Measurements from ENCODE around the gene SLC22A14. TPM values are rescaled to one million over a fixed set of nuclear protein-coding genes. Genes with fewer than 3 reads are reported as not detected.

SLC22A14 gene
- total RNA-seq, 1 donor from 2014 or later, result under 0.01 TPM

DNA sequence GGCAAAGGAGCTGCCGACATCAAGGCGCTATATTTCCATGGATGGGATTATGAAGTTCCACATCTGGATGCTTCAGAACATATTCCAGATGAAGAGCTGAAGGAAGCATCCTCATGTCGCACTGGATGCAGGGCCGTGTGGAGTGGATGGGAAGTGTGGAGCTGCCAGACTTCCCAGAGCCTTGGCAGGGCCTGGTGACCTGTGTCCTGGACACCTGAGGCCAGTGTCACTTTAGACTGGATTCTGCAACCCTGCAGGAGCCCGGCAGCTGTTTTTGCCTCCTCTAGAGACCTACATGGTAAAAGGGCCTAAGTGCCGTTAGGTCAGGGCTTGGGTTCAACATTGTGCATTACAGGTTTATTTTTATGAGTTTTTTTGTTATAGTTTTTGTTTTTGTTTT lies 53.2 kb downstream of the SLC22A14 start:
- DNase-seq (ENCODE audit: low spot score in 2 of 2) (no peak), FAIRE-seq (no peak)

DNA sequence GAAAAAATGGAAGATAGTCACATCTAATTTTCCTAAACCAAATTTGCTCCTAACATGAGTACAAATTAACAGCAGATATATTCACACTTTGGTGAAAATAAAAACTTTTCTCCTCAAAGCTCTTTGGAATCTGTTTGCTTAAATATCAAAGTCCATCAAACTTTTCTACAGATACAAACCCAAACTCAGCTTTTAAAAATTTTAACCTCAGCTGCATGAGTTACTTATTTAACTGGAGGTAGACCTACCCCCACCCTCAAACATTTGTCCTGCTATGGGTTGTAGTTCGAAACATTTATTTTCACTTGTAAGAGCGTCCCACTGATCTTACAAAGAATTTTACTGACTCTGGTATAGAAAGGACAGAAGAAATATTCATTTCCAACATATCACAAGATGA lies 55.6 kb downstream of the SLC22A14 start:
- FAIRE-seq (no peak), DNase-seq (ENCODE audit: low spot score in 2 of 2) (no peak)

GRCh38 chr3:38343797-38344594 lies 61.9 kb downstream of the SLC22A14 start:
- FAIRE-seq (no peak), DNase-seq (ENCODE audit: low spot score in 2 of 2) (no peak)

GRCh38 chr3:38345879-38346586 lies 63.9 kb downstream of the SLC22A14 start:
- FAIRE-seq, result no peak

DNA sequence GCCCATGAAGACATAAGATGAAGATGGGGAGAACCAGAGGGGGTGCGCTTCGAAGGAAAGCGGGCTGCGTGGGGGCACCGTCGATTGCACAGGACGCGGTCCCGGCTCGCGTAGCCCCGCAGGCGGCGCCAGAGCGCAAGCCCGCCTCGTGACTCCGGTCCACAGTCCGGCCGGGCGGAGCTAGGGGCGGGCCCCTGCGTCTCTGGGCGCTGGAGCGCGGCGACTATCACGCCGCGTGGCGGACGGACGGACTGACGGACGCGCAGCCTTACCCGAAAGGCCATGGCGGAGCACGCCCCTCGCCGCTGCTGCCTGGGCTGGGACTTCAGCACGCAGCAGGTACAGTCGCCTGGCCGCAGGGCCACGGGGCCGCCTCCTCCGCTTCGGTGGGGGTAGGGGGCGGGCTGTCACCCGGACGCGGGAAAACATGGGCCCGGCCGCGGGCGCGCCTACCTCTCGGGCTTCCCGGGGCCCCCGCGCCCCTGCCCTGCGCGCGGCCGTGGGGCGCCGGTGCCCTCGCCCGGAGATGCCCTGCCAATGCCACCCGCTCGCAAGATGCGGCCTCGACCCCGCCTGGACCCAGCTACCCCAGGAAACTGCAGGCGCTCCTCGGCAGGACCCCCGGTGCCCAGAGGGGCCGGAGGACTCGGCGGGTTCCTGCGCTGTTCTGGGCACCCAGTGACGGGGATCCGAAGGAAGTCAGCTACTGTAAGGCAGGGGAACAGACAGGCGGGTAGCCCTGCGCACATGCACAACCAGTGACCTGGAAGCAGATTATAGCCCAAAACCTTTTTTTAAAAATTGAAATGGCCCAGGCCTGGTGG lies 64.7 kb downstream of the SLC22A14 start, which contains the start of gene XYLB:
TSS of gene XYLB (plus strand) at position 199 of the 824 bp plus-strand sequence. CDS start at position 283, 84 bp downstream.
- peak; percentile 85 to 86 for DNase-seq (ENCODE audit: low spot score in 2 of 2)
- no peak for FAIRE-seq

More at GRCh38 chr3:38345879-38346586, 63.9 kb downstream of the SLC22A14 start:
- DNase-seq (ENCODE audit: low spot score in 2 of 2), result no peak

DNA sequence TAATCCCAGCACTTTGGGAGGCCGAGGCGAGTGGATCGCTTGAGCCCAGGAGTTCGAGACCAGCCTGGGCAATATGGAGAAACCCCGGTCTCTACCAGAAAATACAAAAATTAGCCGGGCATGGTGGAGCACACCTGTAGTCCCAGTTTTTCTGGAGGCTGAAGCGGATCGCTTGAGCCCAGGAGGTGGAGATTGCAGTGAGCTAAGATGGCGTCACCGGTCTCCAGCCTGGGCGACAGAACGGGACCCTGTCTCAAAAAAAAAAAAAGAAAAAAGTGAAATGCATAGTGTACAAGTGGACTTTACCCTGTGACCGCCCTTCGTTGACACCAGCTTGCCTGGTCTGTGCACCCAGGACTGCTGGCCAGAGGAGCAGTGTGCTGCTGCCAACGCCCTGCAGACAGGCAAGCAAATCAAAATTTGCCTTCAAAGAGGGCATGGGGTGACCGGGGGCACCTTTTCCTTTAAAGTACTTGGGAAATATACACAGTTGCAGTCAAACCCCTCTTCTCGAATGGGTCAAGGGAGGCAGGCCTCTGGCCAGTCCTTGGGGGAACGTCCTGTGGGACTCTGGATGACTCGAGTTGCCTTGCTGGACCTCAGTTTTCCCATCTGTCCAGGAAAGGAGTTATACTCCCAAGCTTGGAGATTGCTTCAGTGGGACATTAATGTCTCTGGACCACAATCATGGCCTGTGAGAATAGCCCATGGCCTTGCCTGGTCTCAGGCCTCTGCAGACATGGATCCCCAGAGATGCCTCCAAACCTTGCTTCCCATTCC lies 65.5 kb downstream of the SLC22A14 start:
- FAIRE-seq (no peak), DNase-seq (ENCODE audit: low spot score in 2 of 2) (no peak)

DNA sequence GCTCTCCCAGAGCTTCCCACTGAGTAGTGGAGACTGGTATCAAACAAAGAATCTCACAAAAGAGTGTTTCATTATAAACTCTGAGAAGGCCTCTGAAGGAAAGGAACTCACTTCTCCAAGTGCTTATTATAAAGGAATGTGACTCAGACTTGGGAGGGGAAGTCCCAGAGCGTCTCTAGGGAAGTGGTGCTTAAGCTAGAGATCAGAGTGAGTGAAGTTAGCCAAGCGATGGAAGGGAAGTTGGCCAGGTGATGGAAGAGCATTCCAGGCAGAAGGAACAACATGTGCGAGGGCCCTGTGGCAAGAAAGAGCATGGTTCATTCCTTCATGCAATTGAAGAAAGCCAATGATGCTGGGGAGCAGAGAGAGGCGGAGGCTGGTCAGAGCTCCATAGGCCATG lies 66.8 kb downstream of the SLC22A14 start:
- FAIRE-seq, result no peak
- DNase-seq (ENCODE audit: low spot score in 2 of 2), result no peak

DNA sequence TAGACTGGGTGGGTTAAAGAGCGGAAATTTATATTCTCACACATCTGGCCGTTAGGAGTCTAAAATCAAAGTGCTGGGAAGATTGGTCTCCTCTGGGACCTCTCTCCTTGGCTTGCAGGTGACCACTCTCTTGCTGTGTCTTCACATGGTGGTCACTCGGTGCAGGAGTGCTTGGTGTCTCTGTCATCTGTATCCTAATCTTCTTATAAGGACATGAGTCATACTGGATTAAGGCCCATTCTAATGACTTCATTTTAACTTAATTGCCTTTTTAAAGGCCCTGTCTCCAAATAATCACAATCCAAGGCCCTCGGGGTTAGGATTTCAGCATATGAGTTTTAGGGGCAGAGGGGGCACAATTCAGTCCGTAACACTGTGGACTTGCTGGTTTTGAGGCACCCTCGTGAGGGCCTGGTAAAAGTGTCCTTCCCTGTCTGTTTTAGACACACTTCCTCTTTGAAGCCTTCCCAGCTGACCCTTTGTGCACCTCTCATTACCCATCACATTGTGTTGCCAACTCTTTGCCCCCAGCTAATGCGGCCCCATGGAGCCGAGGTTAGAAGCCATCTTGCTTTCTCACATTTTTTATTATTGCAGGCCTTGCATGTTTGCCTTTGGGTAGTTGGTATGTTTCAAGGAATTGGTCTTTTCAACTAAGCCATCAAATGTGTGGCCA lies 67.7 kb downstream of the SLC22A14 start:
- FAIRE-seq (no peak), DNase-seq (ENCODE audit: low spot score in 2 of 2) (no peak)

DNA sequence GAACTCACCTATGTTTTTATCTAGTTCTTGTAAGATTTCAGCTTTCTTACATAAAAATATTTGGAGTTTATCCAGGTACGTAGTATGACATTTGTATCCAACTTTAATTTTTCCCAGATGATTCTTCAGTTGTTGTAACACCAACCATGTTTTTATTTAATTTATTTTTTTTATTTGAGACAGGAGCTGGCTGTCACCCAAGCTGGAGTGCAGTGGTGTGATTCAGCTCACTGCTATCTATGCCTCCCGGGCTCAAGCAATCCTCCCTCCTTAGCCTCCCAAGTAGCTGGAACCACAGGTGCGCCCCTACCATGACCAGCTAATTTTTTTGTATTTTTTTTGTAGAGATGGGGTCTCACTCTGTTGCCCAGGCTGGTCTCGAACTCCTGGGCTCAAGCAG lies 71.1 kb downstream of the SLC22A14 start:
- FAIRE-seq (no peak), DNase-seq (ENCODE audit: low spot score in 2 of 2) (no peak)

- FAIRE-seq (no peak), DNase-seq (ENCODE audit: low spot score in 2 of 2) (no peak)
Observed at GRCh38 chr3:38354588-38355330, 72.7 kb downstream of the SLC22A14 start.

GRCh38 chr3:38359038-38359437 lies 76.9 kb downstream of the SLC22A14 start:
- FAIRE-seq (no peak), DNase-seq (ENCODE audit: low spot score in 2 of 2) (no peak)

- FAIRE-seq, result no peak
- no peak for DNase-seq (ENCODE audit: low spot score in 2 of 2)
Observed at GRCh38 chr3:38360345-38360744, 78.3 kb downstream of the SLC22A14 start.

DNA sequence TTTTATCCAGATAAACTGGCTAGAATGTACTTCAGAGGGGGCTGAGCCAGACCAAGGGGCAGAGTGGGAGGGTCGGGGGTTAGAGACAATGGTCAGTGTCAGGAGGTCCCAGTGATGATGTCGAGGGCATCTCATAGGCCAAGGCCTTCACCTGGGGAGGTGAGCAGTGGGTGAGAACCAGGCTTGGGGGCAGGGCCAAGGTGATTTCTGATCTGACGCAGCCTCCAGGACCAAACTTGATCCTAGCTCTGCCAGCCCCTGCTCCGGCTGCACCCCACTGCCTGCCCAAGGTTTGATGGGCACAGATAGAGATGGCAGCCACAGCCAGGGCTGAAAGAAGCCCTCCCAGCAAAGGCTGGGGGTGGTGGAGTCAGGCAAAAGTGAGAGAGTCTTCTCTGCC lies 79.4 kb downstream of the SLC22A14 start:
- no peak for DNase-seq (ENCODE audit: low spot score in 2 of 2)
- FAIRE-seq, result no peak

DNA sequence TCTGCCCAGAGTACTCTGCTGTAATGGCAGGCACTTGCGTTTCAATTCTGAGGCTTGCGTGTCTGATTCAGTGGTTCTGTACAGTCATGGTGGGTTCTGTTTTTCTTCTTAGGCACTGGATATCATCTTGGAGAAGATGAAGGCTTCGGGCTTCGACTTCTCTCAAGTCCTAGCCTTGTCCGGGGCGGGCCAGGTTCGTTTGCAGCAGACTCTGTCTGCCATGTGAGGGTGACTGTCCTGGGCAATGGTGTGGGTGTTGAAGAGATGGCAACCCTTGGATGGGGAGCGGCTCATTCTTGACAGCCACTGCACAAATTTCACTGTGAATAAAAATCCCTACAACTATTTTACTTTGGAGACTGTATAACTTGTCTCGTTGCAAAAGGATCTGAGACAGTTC lies 80.7 kb downstream of the SLC22A14 start:
- FAIRE-seq, result no peak
- no peak for DNase-seq (ENCODE audit: low spot score in 2 of 2)

DNA sequence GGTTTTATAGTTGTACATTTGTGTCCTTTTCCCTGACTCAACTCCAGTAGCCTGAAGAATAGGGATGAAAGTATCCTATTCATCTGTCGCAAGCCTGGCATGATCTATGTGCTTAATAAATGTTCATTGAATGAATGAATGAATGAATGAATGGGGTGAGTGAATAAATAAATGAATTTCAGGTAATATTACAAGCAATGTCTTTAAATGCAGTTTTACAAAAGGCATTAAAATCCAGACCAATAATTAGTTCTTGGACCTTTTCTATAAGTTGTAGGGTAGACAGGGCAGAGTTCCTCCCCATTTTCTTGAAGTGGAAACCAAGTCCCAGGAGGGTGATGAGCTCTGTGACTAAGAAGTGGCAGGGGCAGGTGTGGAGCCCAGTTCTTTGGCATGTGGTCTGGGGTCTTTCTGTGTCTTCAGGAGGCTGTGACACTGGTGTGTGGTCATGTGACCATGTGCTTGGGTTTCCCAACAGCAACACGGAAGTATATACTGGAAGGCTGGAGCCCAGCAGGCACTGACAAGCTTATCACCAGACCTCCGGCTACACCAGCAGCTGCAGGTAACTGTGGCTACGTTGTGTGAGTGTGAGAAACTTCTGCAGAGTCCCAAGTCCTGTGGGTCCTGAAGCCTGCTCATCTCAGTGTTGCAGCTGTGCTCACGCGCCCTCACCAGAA lies 82.8 kb downstream of the SLC22A14 start:
- FAIRE-seq, result no peak

DNA sequence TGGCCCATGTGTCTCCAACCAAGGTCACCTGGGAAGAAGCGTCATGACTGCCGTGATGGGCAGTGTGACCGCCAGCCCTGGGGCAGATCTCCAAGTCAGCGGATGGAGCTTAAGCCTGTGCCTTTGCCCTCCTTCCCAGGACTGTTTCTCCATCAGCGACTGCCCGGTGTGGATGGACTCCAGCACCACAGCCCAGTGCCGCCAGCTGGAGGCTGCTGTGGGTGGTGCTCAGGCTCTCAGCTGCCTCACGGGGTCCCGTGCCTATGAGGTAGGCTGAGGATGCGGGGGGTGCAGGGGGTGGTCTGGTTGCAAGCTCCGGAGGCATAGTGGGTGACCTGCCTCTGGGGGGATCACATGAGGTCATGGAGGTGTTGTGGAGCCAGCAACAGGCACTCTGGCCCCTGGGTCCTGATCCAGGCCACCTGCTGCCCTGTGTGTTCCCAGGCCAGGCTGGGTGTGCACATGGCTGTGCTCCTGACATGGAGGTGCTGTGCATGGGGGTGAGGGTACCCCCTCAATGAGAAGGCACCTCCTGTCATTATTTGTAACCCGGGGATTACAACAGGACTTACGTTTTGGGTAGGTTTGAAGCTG lies 83.5 kb downstream of the SLC22A14 start:
- FAIRE-seq (no peak), DNase-seq (ENCODE audit: low spot score in 2 of 2) (no peak)

More for the DNA sequence above, 82.8 kb downstream of the SLC22A14 start:
- DNase-seq (ENCODE audit: low spot score in 2 of 2), result no peak

DNA sequence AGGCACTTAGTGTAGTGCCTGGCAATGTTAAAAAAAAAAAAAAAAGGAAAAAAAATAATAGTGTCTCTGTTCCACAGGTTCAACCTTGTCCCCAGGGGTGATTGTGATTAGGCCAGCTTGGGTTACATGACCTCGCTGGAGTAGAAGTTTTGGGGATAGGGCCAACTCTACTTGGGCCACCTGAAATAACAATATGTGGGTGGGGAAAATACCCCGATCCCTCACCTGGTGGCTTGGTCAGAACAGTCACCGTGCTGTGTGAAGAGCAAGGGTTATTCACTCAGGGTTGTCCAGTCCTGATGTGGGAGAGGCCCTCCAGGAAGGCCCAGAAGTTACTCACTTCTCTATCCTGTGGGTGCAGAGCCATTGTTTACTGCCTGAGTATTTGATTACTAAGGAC lies 84.0 kb downstream of the SLC22A14 start:
- FAIRE-seq, result no peak
- DNase-seq (ENCODE audit: low spot score in 2 of 2), result no peak

DNA sequence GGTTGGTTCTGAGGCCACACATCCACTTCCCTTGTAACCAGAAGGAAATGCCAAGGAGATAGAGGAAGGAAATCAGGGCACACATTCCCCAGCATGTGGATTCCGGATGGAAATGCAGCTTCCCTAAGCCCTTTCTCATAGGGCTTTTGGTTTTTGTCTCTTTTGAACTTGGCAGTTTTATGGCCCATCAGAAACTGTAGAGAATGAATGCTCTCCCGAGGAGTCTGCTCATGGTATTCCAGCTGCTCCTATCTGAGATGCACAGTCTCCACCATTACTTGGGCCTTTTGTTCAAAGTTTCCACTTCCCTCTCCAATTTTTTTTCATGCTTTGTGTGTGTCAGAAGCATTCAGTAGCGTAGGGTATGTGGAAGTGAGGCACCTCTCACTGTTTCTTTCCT lies 85.7 kb downstream of the SLC22A14 start:
- FAIRE-seq, result no peak

More for the DNA sequence above, 85.7 kb downstream of the SLC22A14 start:
- no peak for DNase-seq (ENCODE audit: low spot score in 2 of 2)
